Small intestine (tissue), 7 donors: ENCODE measurements around the gene ZFP62. TPM values are rescaled to one million over a fixed set of nuclear protein-coding genes. Genes with fewer than 3 reads are reported as not detected.

Experiments used
- DNase-seq, 2 donors: peaks; one replicate each; pipeline versions ENCODE4 v3.0.0 to v3.0.0-alpha.2; 2013
- FAIRE-seq: peaks from 2 replicates; lab custom pipeline; 2012; peaks lifted over from hg19 to GRCh38; lab: Jason Lieb, UNC
- H3K27ac ChIP-seq, 3 donors: one replicate each; pipeline ENCODE4 v1.5.1; 2013; ENCODE audit warnings: low read length in 2 of 3, mild to moderate bottlenecking in 2 of 3, control low read depth in 1 of 3, inconsistent platforms in 1 of 3, low read depth in 1 of 3, moderate library complexity in 1 of 3
- H3K27me3 ChIP-seq, 3 donors: one replicate each; pipeline ENCODE4 v1.6.1; 2013; ENCODE audit warnings: low read length in 3 of 3, inconsistent platforms in 1 of 3; ENCODE audit not compliant: control insufficient read depth in 3 of 3, insufficient read depth in 3 of 3
- H3K36me3 ChIP-seq, 3 donors: one replicate each; pipeline ENCODE4 v1.6.1; 2013; ENCODE audit warnings: low read length in 3 of 3, inconsistent platforms in 1 of 3, low read depth in 1 of 3, mild to moderate bottlenecking in 1 of 3, moderate library complexity in 1 of 3; ENCODE audit not compliant: control insufficient read depth in 3 of 3, insufficient read depth in 2 of 3
- H3K4me1 ChIP-seq, 3 donors: one replicate each; pipeline ENCODE4 v1.6.1; 2013; ENCODE audit warnings: low read length in 2 of 3, inconsistent platforms in 1 of 3, low read depth in 1 of 3, mild to moderate bottlenecking in 1 of 3, moderate library complexity in 1 of 3; ENCODE audit not compliant: control insufficient read depth in 3 of 3, insufficient read depth in 2 of 3
- H3K4me3 ChIP-seq, 3 donors: one replicate each; pipeline ENCODE4 v1.5.1; 2013; ENCODE audit warnings: low read length in 3 of 3, control low read depth in 1 of 3, inconsistent platforms in 1 of 3, low read depth in 1 of 3, mild to moderate bottlenecking in 1 of 3, moderate library complexity in 1 of 3
- H3K9me3 ChIP-seq, 2 donors: one replicate each; pipeline ENCODE4 v1.6.1; 2013; ENCODE audit warnings: low read depth in 1 of 2, low read length in 1 of 2; ENCODE audit not compliant: control insufficient read depth in 2 of 2, insufficient read depth in 1 of 2
- WGBS, 3 donors: extraction: QIAGEN DNeasy Blood & Tissue Kit; methylation state at CpG; one replicate each; pipeline ENCODE4 v1.1.7; 2013; 5-methylcytosine and 5-hydroxymethylcytosine counted together
- polyA plus RNA-seq, 4 donors: library from polyadenylated mRNA; stranded (reverse) in 3 of 4; unstranded in 1 of 4; fragments of 200-250 nt in 3 of 4; fragments of 120-200 nt in 1 of 4; gene quantifications; one replicate each; pipeline versions ENCODE4 v1.2.1 to v1.2.3, GENCODE V29; 2013
- donor health status: healthy with polysubstance abuse.
- donor health status: control.
- donor health status: control.
- donor health status: Bipolar disorder and iron deficiency.
- donor health status: healthy.

ZFP62 gene
- polyA plus RNA-seq, 4 donors = 8.7 to 57.2 (median 16.2) TPM

GRCh38 chr5:180865981-180866695 lies 5.1 kb upstream of the ZFP62 start:
- FAIRE-seq (peak; percentile 41), DNase-seq (peak; percentile 81 to 93)
- H3K27me3 ChIP-seq = no peaks in the 10 kb centered on the region
- H3K36me3 ChIP-seq = no peaks in the 10 kb centered on the region
- peak overlapping the region in 1 of 3 donors; percentile 11 for H3K4me3 ChIP-seq
- peak overlapping the region in 2 of 3 donors; percentile 79 to 87 for H3K27ac ChIP-seq
- H3K4me1 ChIP-seq = peaks cover 0 to 21% (median 0%) of the 10 kb centered on the region in 3 donors
- 16 to 57% (median 33%) methylated on average over 5 of the region's 5 CpGs for WGBS, 3 donors
- H3K9me3 ChIP-seq = no peaks in the 10 kb centered on the region

GRCh38 chr5:180862645-180863044 lies 1.6 kb upstream of the ZFP62 start:
- DNase-seq = no peak
- Histone ChIP-seq H3K4me3 (no peak overlapping the region), H3K9me3 (no peaks in the 10 kb centered on the region), H3K27me3 (no peaks in the 10 kb centered on the region), H3K4me1 (peaks cover 0 to 17% (median 0%) of the 10 kb centered on the region in 3 donors), H3K27ac (peak overlapping the region in 1 of 3 donors; percentile 9), H3K36me3 (peaks cover 0 to 10% (median 0%) of the 10 kb centered on the region in 3 donors)
- 64 to 80% (median 69%) methylated on average over 11 of the region's 11 CpGs for WGBS, 3 donors
- FAIRE-seq = no peak

GRCh38 chr5:180860273-180860886 lies 696 bp downstream of the ZFP62 start:
- FAIRE-seq (no peak), DNase-seq (peak in 1 of 2 donors; percentile 77)
- WGBS, 3 donors = 0 to 1% (median 1%) methylated on average over 17 to 18 of the region's 18 CpGs
- H3K36me3 ChIP-seq = peaks cover 0 to 24% (median 3%) of the 10 kb centered on the region in 3 donors
- H3K9me3 ChIP-seq = peaks cover 0 to 8% of the 10 kb centered on the region in 2 donors
- H3K27ac ChIP-seq = peak overlapping the region; percentile 94 to 99 (median 95)
- H3K4me3 ChIP-seq = peak overlapping the region; percentile 86 to 99 (median 95)
- H3K4me1 ChIP-seq = peaks cover 0 to 6% (median 0%) of the 10 kb centered on the region in 3 donors
- no peaks in the 10 kb centered on the region for H3K27me3 ChIP-seq

- Histone ChIP-seq H3K36me3 (peaks cover 0 to 27% (median 5%) of the 10 kb centered on the region in 3 donors), H3K4me1 (peaks cover 0 to 5% (median 0%) of the 10 kb centered on the region in 3 donors), H3K4me3 (no peak overlapping the region), H3K27ac (no peak overlapping the region), H3K9me3 (peaks cover 0 to 8% of the 10 kb centered on the region in 2 donors), H3K27me3 (no peaks in the 10 kb centered on the region)
- DNase-seq (no peak), FAIRE-seq (no peak)
- 95 to 98% (median 97%) methylated on average over 6 of the region's 6 CpGs for WGBS, 3 donors
Measured at GRCh38 chr5:180858586-180858985, 2.5 kb downstream of the ZFP62 start.

- peaks cover 0 to 38% of the 10 kb centered on the region in 2 donors for H3K9me3 ChIP-seq
- DNase-seq = no peak
- 95 to 100% (median 100%) methylated on average over 1 of the region's 1 CpG for WGBS, 3 donors
- H3K36me3 ChIP-seq = peaks cover 15 to 41% (median 23%) of the 10 kb centered on the region in 3 donors
- H3K27me3 ChIP-seq = no peaks in the 10 kb centered on the region
- no peak overlapping the region for H3K4me3 ChIP-seq
- no peaks in the 10 kb centered on the region for H3K4me1 ChIP-seq
- H3K27ac ChIP-seq = no peak overlapping the region
- FAIRE-seq = no peak
Measured at GRCh38 chr5:180853848-180854176, 7.3 kb downstream of the ZFP62 start.

GRCh38 chr5:180853121-180853847 lies 7.8 kb downstream of the ZFP62 start:
- no peaks in the 10 kb centered on the region for H3K27me3 ChIP-seq
- no peak for FAIRE-seq
- no peak for DNase-seq
- peak overlapping the region in 1 of 3 donors; percentile 19 for H3K27ac ChIP-seq
- no peak overlapping the region for H3K4me3 ChIP-seq
- H3K9me3 ChIP-seq = peaks cover 0 to 42% of the 10 kb centered on the region in 2 donors
- no peaks in the 10 kb centered on the region for H3K4me1 ChIP-seq
- peaks cover 15 to 40% (median 23%) of the 10 kb centered on the region in 3 donors for H3K36me3 ChIP-seq
- 86 to 90% (median 87%) methylated on average over 13 of the region's 13 CpGs for WGBS, 3 donors

- 92 to 99% (median 92%) methylated on average over 3 to 4 of the region's 4 CpGs for WGBS, 3 donors
- Histone ChIP-seq H3K4me1 (no peaks in the 10 kb centered on the region), H3K4me3 (no peak overlapping the region), H3K27ac (no peak overlapping the region), H3K36me3 (peaks cover 15 to 34% (median 23%) of the 10 kb centered on the region in 3 donors), H3K9me3 (peaks cover 0 to 43% of the 10 kb centered on the region in 2 donors), H3K27me3 (no peaks in the 10 kb centered on the region)
- no peak for DNase-seq
- FAIRE-seq = no peak
Measured at GRCh38 chr5:180852495-180852894, 8.6 kb downstream of the ZFP62 start.

- Histone ChIP-seq H3K36me3 (peaks cover 15 to 35% (median 20%) of the 10 kb centered on the region in 3 donors), H3K4me3 (no peak overlapping the region), H3K4me1 (no peaks in the 10 kb centered on the region), H3K27me3 (no peaks in the 10 kb centered on the region), H3K9me3 (peaks cover 0 to 52% of the 10 kb centered on the region in 2 donors), H3K27ac (no peak overlapping the region)
- 99% methylated on average over 10 of the region's 10 CpGs for WGBS, 3 donors
- no peak for FAIRE-seq
- DNase-seq = no peak
Measured at GRCh38 chr5:180850434-180851078, 10.5 kb downstream of the ZFP62 start.
